Esophagus squamous epithelium (tissue), 5 donors: ENCODE measurements around the gene XCL2. TPM values are rescaled to one million over a fixed set of nuclear protein-coding genes. Genes with fewer than 3 reads are reported as not detected.

Source experiments
- DNase-seq: peaks from one replicate; lab custom pipeline; 2025; lab: John Stamatoyannopoulos, UW
- H3K27ac ChIP-seq, 4 donors: fragments of 200-600 bp; sonication (generic); one replicate each; pipeline ENCODE4 v1.5.1; 2016 to 2019; ENCODE audit warnings: mild to moderate bottlenecking in 1 of 4
- H3K27me3 ChIP-seq, 4 donors: fragments of 200-600 bp; sonication (generic); 1 replicate in 3 of 4; 2 replicates in 1 of 4; pipeline versions ENCODE4 v1.5.1 to v1.6.0; 2017 to 2021; ENCODE audit warnings: antibody characterized with exemption in 1 of 4
- H3K36me3 ChIP-seq, 3 donors: fragments of 200-600 bp; sonication (generic); one replicate each; pipeline ENCODE4 v1.5.1; 2016 to 2019
- H3K4me1 ChIP-seq, 3 donors: fragments of 200-600 bp; sonication (generic); one replicate each; pipeline ENCODE4 v1.5.1; 2017 to 2019
- H3K4me3 ChIP-seq, 4 donors: fragments of 200-600 bp; sonication (generic); 1 replicate in 3 of 4; 2 replicates in 1 of 4; pipeline ENCODE4 v1.5.1; 2016 to 2019; ENCODE audit warnings: mild to moderate bottlenecking in 2 of 4, moderate library complexity in 1 of 4
- H3K9me3 ChIP-seq, 3 donors: fragments of 200-600 bp; sonication (generic); one replicate each; pipeline ENCODE4 v1.5.1; 2016 to 2019
- POLR2A ChIP-seq, 4 donors: fragments of 450-650 bp; IDR thresholded peaks; one replicate each; pipeline ENCODE4 v1.6.1; 2017; ENCODE audit warnings: antibody characterized with exemption in 4 of 4, mild to moderate bottlenecking in 4 of 4, moderate library complexity in 3 of 4
- WGBS, 2 donors: methylation state at CpG; one replicate each; pipeline ENCODE4 v1.1.5; 2018; 5-methylcytosine and 5-hydroxymethylcytosine counted together
- intact Hi-C: fragments of 100-400 bp; cut with DNase I; formaldehyde crosslinking; loops from one replicate; pipeline ENCODE4 v1.15.0; 2022
- total RNA-seq, 4 donors: library from RNA; depleted of rRNA; stranded (reverse); fragments of >200 nt; gene quantifications; one replicate each; pipeline ENCODE4 v1.1.0, GENCODE V29; 2016
- TF ChIP-seq, protein P1 (sequence below), 6 experiments: fragments of 450-650 bp in 4 of 6; fragments of 200-600 bp in 2 of 6; sonication (generic) in 2 of 6; IDR thresholded peaks; one replicate each; pipeline ENCODE4 v1.5.1; 2016 to 2019; ENCODE audit warnings: antibody characterized with exemption in 6 of 6, mild to moderate bottlenecking in 4 of 6, moderate library complexity in 4 of 6
- donor health status: DM: yes; HTN: yes; CAD: no.

The XCL2 gene
- total RNA-seq, 4 donors from 2014 or later: 1.7 to 3.2 TPM; not detected in 2

DNA sequence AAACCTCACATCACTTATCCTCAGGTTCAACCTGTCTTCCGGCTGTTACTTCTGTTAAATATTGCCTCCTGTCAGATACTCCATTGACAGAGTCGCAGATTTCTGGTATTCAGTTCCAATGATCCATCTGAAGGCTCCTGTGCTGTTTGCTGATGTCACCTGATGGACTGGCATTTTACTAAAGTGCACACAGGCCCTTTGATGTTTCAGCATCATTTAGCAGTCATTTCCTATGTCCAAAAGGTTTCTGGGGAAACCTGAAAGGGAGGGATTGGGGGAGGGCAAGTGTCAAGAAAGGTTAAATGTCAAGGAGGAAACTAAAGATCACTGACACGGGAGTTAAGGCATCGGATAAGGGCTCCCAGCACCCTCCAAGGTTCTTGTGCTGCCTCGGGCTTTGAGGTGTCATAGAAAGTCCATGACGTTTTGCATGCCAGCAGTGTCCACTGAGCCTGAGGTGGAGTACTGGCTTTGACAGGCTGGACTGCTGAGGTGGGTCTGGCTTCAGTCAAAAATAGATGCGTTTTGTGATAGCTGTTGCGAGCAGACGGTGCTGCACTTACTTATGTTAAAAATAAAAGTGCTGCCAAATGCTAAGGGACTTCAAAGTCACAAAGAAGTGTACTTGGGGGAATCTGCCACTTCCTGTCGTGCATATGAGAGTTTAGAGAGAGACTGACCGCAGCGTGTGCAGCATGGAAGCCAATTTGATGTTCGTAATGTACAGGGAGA lies 30.8 kb downstream of the XCL2 start:
- no peaks in the 10 kb centered on the region for H3K9me3 ChIP-seq
- peaks cover 0 to 14% (median 0%) of the 10 kb centered on the region in 3 donors for H3K4me1 ChIP-seq
- no peak overlapping the region for H3K4me3 ChIP-seq
- no peak for DNase-seq
- H3K27ac ChIP-seq: peak overlapping the region in 1 of 4 donors; percentile 58
- intact Hi-C loops: no loop called here
- TF ChIP-seq, protein P1, sequence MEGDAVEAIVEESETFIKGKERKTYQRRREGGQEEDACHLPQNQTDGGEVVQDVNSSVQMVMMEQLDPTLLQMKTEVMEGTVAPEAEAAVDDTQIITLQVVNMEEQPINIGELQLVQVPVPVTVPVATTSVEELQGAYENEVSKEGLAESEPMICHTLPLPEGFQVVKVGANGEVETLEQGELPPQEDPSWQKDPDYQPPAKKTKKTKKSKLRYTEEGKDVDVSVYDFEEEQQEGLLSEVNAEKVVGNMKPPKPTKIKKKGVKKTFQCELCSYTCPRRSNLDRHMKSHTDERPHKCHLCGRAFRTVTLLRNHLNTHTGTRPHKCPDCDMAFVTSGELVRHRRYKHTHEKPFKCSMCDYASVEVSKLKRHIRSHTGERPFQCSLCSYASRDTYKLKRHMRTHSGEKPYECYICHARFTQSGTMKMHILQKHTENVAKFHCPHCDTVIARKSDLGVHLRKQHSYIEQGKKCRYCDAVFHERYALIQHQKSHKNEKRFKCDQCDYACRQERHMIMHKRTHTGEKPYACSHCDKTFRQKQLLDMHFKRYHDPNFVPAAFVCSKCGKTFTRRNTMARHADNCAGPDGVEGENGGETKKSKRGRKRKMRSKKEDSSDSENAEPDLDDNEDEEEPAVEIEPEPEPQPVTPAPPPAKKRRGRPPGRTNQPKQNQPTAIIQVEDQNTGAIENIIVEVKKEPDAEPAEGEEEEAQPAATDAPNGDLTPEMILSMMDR (IDR thresholded peaks at IDR 0.05): no peak
- TF ChIP-seq POLR2A (IDR thresholded peaks at IDR 0.05): no peak
- 67 to 70% methylated on average over 13 of the region's 13 CpGs for WGBS, 2 donors
- H3K27me3 ChIP-seq: no peaks in the 10 kb centered on the region
- H3K36me3 ChIP-seq: no peaks in the 10 kb centered on the region

DNA sequence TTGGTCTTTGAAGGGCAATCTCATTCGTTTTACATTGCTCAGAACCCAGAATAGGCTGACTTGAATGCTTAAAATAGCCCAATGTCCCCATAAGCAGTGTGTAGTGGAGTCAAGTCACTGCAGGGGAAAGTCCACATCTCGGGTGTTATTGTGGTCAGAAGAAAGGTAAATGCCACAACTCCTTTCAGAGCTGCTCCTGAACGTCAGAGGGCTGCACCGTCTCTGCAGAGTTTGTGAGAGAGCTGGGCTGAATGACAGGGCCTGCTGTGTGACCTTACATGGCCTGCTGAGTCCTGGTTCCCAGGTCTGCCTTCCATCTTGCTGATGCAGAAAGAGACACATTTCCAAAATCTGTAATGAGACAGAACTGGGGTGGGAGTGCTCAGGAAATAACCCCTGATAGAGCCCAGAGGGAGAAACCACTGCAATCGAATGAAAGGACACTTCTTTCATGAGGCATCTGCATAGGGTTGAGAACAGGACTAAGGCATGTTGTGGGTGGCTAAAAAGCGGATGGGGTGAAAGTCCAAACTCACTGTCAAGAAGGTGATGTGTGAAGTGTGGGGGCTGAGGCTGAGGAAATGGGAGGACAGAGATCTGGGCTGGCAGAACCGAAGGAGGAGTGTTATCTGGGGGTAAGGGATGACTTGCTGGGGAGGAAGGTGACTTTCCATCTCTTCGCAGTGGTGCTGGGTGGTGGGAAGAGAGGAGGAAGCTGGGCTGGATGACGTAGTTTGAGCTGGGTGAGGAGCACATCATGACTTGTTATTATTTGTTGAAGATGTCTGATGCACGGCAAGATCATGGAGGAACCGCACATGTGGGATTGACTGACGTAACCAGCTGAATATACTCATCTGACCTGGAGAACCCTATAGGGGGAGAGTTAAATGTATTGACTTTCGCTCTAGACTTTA lies 33.7 kb downstream of the XCL2 start:
- DNase-seq: no peak
- 84 to 88% methylated on average over 11 to 12 of the region's 13 CpGs for WGBS, 2 donors
- intact Hi-C loops: no loop called here
- H3K36me3 ChIP-seq: no peaks in the 10 kb centered on the region
- H3K27me3 ChIP-seq: no peaks in the 10 kb centered on the region
- TF ChIP-seq POLR2A (IDR thresholded peaks at IDR 0.05): no peak
- TF ChIP-seq, protein P1 (IDR thresholded peaks at IDR 0.05): no peak
- no peak overlapping the region for H3K27ac ChIP-seq
- no peaks in the 10 kb centered on the region for H3K9me3 ChIP-seq
- peaks cover 0 to 31% (median 7%) of the 10 kb centered on the region in 3 donors for H3K4me1 ChIP-seq
- H3K4me3 ChIP-seq: no peak overlapping the region

DNA sequence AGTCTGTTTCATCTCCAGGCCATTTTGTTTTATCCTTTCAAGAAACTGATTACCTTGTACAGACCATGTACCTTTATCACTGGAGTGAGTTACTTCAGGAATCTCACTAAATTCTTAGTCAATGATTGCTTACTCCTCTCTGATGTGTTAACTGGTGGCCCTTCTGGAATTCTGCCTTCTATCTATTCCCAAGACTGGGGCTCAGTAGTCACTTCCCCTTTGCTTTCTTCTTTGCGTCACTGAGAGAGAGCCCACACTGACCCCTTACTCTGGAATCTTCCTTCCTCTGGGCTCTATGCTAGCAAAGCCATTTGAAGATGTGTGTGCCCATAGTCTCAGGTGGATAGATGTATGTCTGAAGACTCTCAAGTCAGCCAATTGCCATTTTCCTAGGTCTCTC lies 34.6 kb downstream of the XCL2 start:
- DNase-seq: no peak
- WGBS, 2 donors: 71 to 100% methylated on average over 1 of the region's 1 CpG

DNA sequence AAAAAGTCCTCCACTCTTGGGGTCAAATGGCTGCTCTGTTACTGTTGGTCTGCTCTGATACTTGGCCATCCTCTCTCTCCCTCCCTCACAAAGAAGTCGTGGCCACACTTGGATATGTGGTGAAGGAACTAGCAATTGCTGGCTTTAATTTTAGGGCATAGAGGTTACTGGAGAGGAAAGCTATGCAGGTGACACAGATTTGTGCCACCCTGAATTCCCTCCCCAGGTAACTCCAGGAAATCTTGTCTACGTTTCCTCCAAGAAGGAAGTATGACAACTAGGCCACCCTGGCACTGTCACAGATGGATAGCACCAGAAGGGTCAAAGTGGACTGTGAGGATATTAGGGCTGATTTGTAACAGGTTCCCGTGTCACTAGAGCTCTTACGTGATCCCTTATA lies 36.0 kb downstream of the XCL2 start:
- TF ChIP-seq POLR2A (IDR thresholded peaks at IDR 0.05): no peak
- TF ChIP-seq, protein P1 (IDR thresholded peaks at IDR 0.05): no peak
- H3K27ac ChIP-seq: peak overlapping the region in 1 of 4 donors; percentile 18
- H3K27me3 ChIP-seq: no peaks in the 10 kb centered on the region
- DNase-seq: no peak
- WGBS, 2 donors: 75 to 91% methylated on average over 1 to 4 of the region's 4 CpGs
- H3K4me3 ChIP-seq: no peak overlapping the region
- H3K4me1 ChIP-seq: peaks cover 0 to 29% (median 13%) of the 10 kb centered on the region in 3 donors
- intact Hi-C loops: no loop called here
- no peaks in the 10 kb centered on the region for H3K9me3 ChIP-seq
- no peaks in the 10 kb centered on the region for H3K36me3 ChIP-seq

More for the DNA sequence above, 34.6 kb downstream of the XCL2 start:
- no peak overlapping the region for H3K4me3 ChIP-seq
- H3K9me3 ChIP-seq: no peaks in the 10 kb centered on the region
- intact Hi-C loops: no loop called here
- no peaks in the 10 kb centered on the region for H3K27me3 ChIP-seq
- peaks cover 0 to 36% (median 12%) of the 10 kb centered on the region in 3 donors for H3K4me1 ChIP-seq
- no peak overlapping the region for H3K27ac ChIP-seq
- TF ChIP-seq, protein P1 (IDR thresholded peaks at IDR 0.05): no peak
- no peak for TF ChIP-seq POLR2A (IDR thresholded peaks at IDR 0.05)
- no peaks in the 10 kb centered on the region for H3K36me3 ChIP-seq
